Ishikawa (cell line): ENCODE data around the gene NOXA1.

Source experiments
- CEBPB ChIP-seq: IDR thresholded peaks from 2 replicates; pipeline ENCODE4 v1.6.1; 2012
- CREB1 ChIP-seq: IDR thresholded peaks from 2 replicates; pipeline ENCODE4 v1.6.1; 2012; ENCODE audit warnings: low read depth
- EGR1 ChIP-seq: IDR thresholded peaks from 2 replicates; pipeline ENCODE4 v1.6.1; 2012
- EP300 ChIP-seq: IDR thresholded peaks from 2 replicates; pipeline ENCODE4 v1.6.1; 2012; ENCODE audit warnings: borderline replicate concordance
- FOXM1 ChIP-seq: IDR thresholded peaks from 2 replicates; pipeline ENCODE4 v1.6.1; 2012; ENCODE audit warnings: low read depth, borderline replicate concordance
- NFIC ChIP-seq: IDR thresholded peaks from 2 replicates; pipeline ENCODE4 v1.6.1; 2012
- RAD21 ChIP-seq: IDR thresholded peaks from 2 replicates; pipeline ENCODE4 v1.6.1; 2012; ENCODE audit warnings: low read depth
- TAF1 ChIP-seq: IDR thresholded peaks from 2 replicates; pipeline ENCODE4 v1.6.1; 2012; ENCODE audit warnings: low read depth, mild to moderate bottlenecking
- TCF12 ChIP-seq: IDR thresholded peaks from 2 replicates; pipeline ENCODE4 v1.6.1; 2012; ENCODE audit warnings: low read depth
- TEAD4 ChIP-seq: IDR thresholded peaks from 2 replicates; pipeline ENCODE4 v1.6.1; 2012
- YY1 ChIP-seq: IDR thresholded peaks from 2 replicates; pipeline ENCODE4 v1.6.1; 2012; ENCODE audit warnings: low read depth
- ZBTB7A ChIP-seq: IDR thresholded peaks from 2 replicates; pipeline ENCODE4 v1.6.1; 2012; ENCODE audit warnings: low read depth
- TF ChIP-seq, protein P1 (sequence below): IDR thresholded peaks from 2 replicates; pipeline ENCODE4 v1.6.1; 2012
- TF ChIP-seq, protein P2 (sequence below): IDR thresholded peaks from 2 replicates; pipeline ENCODE4 v1.6.1; 2012
- TF ChIP-seq, protein P3 (sequence below): IDR thresholded peaks from 2 replicates; pipeline ENCODE4 v1.6.1; 2012; ENCODE audit warnings: low read depth, mild to moderate bottlenecking

Gene NOXA1

DNA sequence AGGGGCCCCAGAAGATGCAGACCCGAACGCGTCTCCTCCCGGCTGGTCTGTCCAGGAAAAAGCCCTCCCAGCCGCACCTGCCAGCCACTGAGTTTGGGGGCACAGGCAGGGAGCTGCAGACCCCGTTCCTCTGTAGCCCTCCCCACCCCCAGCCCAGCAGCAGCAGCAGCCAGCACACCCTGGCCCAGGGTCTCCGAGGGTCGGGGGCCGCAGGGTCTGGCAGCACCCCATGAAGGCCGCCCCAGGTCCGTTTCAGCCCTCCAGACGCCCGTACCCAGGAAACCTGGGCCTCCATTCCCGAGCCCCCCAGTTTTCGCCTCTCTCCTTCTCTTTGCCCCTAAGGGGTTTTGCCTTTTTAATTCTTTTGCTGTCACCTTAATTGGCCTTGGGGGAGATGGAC lies 19.9 kb upstream of the NOXA1 start:
- TF ChIP-seq TAF1 = no peak
- no peak for TF ChIP-seq CEBPB
- no peak for TF ChIP-seq RAD21
- no peak for TF ChIP-seq EP300
- no peak for TF ChIP-seq NFIC
- no peak for TF ChIP-seq CREB1
- TF ChIP-seq, protein P1, sequence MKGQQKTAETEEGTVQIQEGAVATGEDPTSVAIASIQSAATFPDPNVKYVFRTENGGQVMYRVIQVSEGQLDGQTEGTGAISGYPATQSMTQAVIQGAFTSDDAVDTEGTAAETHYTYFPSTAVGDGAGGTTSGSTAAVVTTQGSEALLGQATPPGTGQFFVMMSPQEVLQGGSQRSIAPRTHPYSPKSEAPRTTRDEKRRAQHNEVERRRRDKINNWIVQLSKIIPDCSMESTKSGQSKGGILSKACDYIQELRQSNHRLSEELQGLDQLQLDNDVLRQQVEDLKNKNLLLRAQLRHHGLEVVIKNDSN = no peak
- no peak for TF ChIP-seq TCF12
- TF ChIP-seq YY1 = no peak
- TF ChIP-seq, protein P2, sequence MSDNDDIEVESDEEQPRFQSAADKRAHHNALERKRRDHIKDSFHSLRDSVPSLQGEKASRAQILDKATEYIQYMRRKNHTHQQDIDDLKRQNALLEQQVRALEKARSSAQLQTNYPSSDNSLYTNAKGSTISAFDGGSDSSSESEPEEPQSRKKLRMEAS = no peak
- TF ChIP-seq, protein P3, sequence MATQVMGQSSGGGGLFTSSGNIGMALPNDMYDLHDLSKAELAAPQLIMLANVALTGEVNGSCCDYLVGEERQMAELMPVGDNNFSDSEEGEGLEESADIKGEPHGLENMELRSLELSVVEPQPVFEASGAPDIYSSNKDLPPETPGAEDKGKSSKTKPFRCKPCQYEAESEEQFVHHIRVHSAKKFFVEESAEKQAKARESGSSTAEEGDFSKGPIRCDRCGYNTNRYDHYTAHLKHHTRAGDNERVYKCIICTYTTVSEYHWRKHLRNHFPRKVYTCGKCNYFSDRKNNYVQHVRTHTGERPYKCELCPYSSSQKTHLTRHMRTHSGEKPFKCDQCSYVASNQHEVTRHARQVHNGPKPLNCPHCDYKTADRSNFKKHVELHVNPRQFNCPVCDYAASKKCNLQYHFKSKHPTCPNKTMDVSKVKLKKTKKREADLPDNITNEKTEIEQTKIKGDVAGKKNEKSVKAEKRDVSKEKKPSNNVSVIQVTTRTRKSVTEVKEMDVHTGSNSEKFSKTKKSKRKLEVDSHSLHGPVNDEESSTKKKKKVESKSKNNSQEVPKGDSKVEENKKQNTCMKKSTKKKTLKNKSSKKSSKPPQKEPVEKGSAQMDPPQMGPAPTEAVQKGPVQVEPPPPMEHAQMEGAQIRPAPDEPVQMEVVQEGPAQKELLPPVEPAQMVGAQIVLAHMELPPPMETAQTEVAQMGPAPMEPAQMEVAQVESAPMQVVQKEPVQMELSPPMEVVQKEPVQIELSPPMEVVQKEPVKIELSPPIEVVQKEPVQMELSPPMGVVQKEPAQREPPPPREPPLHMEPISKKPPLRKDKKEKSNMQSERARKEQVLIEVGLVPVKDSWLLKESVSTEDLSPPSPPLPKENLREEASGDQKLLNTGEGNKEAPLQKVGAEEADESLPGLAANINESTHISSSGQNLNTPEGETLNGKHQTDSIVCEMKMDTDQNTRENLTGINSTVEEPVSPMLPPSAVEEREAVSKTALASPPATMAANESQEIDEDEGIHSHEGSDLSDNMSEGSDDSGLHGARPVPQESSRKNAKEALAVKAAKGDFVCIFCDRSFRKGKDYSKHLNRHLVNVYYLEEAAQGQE = no peak
- TF ChIP-seq EGR1 = no peak
- TF ChIP-seq FOXM1 = no peak
- TF ChIP-seq ZBTB7A = no peak
- TF ChIP-seq TEAD4 = no peak

GRCh38 chr9:137404961-137405567 lies 18.1 kb upstream of the NOXA1 start:
- TF ChIP-seq TEAD4 = no peak
- no peak for TF ChIP-seq TCF12
- TF ChIP-seq, protein P1 = no peak
- no peak for TF ChIP-seq CREB1

- no peak for TF ChIP-seq TCF12
- no peak for TF ChIP-seq EP300
- TF ChIP-seq, protein P1 = no peak
- TF ChIP-seq TEAD4 = no peak
Observed at GRCh38 chr9:137405677-137406081, 17.5 kb upstream of the NOXA1 start.

GRCh38 chr9:137406085-137406760 lies 17.0 kb upstream of the NOXA1 start:
- TF ChIP-seq YY1 = no peak
- no peak for TF ChIP-seq EGR1
- no peak for TF ChIP-seq CREB1
- no peak for TF ChIP-seq FOXM1
- TF ChIP-seq TCF12 = no peak
- no peak for TF ChIP-seq CEBPB
- TF ChIP-seq TAF1 = no peak
- TF ChIP-seq, protein P3 = no peak
- no peak for TF ChIP-seq TEAD4
- no peak for TF ChIP-seq ZBTB7A
- TF ChIP-seq, protein P2 = no peak
- no peak for TF ChIP-seq EP300
- TF ChIP-seq, protein P1 = no peak

GRCh38 chr9:137406876-137407589 lies 16.2 kb upstream of the NOXA1 start:
- TF ChIP-seq ZBTB7A (0 out of 2 replicates have a peak, but pooled peaks have one; percentile 56), RAD21 (peak; percentile 75), TCF12 (0 out of 2 replicates have a peak, but pooled peaks have one; percentile 29), FOXM1 (no peak), EGR1 (peak; percentile 52; the same call in 1 of the 2 replicates), CEBPB (no peak)
